Activated B cell treated with CpG ODN at 0.5 μM for 24 hours (primary cell): Measurements from ENCODE around the gene ARFGAP3. TPM values are rescaled to one million over a fixed set of nuclear protein-coding genes. Genes with fewer than 3 reads are reported as not detected.

Source experiments
- ATAC-seq: fragments of 200-7000 bp; cut with Tn5 transposase; one replicate; pipeline ENCODE4 v1.10.0; 2021; ENCODE audit warnings: low read depth, mild to moderate bottlenecking, moderate library complexity
- CTCF ChIA-PET: fragments of 350-600 bp; sonication (Branson Sonifier 250); formaldehyde crosslinking; loops from one replicate; lab custom pipeline; 2021; ENCODE audit warnings: antibody characterized with exemption; lab: Charles Lee
- POLR2A ChIA-PET: fragments of 350-600 bp; sonication (Branson Sonifier 250); formaldehyde crosslinking; loops from one replicate; lab custom pipeline; 2021; ENCODE audit warnings: antibody characterized with exemption; lab: Charles Lee
- DNase-seq: peaks from one replicate; pipeline ENCODE4 v3.0.0; 2022
- H3K27ac Mint-ChIP-seq: one replicate; pipeline ENCODE4 v1.8.0; 2020; ENCODE audit warnings: mixed read lengths
- H3K27me3 Mint-ChIP-seq: one replicate; pipeline ENCODE4 v1.8.0; 2021; ENCODE audit warnings: mixed read lengths
- H3K36me3 Mint-ChIP-seq: one replicate; pipeline ENCODE4 v1.8.0; 2021; ENCODE audit warnings: low read depth, mixed read lengths
- H3K4me1 Mint-ChIP-seq: one replicate; pipeline ENCODE4 v1.8.0; 2021; ENCODE audit warnings: mixed read lengths
- H3K4me3 Mint-ChIP-seq: one replicate; pipeline ENCODE4 v1.8.0; 2020; ENCODE audit warnings: mild to moderate bottlenecking, mixed read lengths
- H3K9me3 Mint-ChIP-seq: one replicate; pipeline ENCODE4 v1.8.0; 2020; ENCODE audit warnings: mixed read lengths
- intact Hi-C: fragments of 100-400 bp; cut with micrococcal nuclease; formaldehyde crosslinking; loops from one replicate; pipeline ENCODE4 v1.15.1; 2024
- total RNA-seq: library from RNA; stranded (reverse); gene quantifications from 2 replicates; pipeline ENCODE4 v1.2.3, GENCODE V29; 2022
- TF ChIP-seq, protein P1 (sequence below): fragments of 200-600 bp; IDR thresholded peaks from one replicate; pipeline ENCODE4 v1.8.0; 2022; ENCODE audit warnings: antibody characterized with exemption, mild to moderate bottlenecking

ARFGAP3 gene
- total RNA-seq, 1 donor from 2014 or later = 35.2 TPM

DNA sequence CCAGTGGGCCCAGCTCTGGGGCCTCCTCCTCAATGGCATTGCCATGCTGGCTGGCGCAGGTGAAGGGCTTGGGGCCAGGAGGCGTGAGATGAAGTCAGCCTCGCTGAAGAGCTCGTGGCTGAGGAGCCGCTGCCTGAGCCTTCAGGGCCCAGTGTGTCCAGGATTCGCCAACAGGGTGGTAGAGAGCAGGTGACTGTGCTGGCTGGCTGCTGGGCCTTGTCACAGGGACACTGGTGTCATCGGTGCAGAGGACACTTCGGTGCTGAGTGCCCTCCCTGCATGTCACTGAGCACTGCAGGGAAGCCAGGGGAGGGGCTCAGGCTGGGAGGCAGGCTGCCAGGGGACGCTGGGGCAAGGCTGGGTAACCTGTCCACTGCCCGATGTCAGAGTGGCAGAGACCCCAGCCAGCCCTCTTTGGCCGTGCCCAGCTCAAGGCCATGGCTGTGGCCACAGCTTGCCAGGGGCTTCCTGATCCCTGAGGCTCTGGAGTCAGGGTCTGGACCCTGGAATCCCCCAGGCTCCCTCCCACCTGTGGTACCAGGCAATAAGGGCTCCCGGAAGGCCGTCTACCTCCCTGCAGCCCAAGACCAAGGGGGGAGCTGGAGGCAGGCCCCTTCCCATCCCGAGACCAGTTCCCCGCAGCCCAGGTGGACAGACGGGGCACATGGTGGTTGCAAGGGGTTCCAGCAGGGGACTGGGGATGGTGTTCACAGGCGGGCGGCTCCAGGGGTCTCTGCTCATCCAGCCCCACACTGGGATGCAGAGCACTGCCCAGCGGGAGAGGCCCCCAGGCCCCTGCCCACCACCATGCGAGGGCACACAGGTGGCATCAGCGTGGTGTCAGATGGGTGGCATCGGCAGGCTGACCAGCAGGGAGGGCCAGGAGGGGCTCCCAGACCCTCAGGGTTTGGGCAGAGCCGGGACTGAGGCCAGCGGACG, 63.9 kb downstream of the ARFGAP3 start:
- H3K36me3 Mint-ChIP-seq = peaks cover 21% of the 10 kb centered on the region
- ChIA-PET POLR2A (no interaction called here), CTCF (no interaction called here)
- TF ChIP-seq, protein P1, sequence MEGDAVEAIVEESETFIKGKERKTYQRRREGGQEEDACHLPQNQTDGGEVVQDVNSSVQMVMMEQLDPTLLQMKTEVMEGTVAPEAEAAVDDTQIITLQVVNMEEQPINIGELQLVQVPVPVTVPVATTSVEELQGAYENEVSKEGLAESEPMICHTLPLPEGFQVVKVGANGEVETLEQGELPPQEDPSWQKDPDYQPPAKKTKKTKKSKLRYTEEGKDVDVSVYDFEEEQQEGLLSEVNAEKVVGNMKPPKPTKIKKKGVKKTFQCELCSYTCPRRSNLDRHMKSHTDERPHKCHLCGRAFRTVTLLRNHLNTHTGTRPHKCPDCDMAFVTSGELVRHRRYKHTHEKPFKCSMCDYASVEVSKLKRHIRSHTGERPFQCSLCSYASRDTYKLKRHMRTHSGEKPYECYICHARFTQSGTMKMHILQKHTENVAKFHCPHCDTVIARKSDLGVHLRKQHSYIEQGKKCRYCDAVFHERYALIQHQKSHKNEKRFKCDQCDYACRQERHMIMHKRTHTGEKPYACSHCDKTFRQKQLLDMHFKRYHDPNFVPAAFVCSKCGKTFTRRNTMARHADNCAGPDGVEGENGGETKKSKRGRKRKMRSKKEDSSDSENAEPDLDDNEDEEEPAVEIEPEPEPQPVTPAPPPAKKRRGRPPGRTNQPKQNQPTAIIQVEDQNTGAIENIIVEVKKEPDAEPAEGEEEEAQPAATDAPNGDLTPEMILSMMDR = no peak
- H3K4me1 Mint-ChIP-seq = no peaks in the 10 kb centered on the region
- DNase-seq (no peak), ATAC-seq (no peak)
- H3K27ac Mint-ChIP-seq = no peak overlapping the region
- H3K9me3 Mint-ChIP-seq = no peaks in the 10 kb centered on the region
- intact Hi-C loops = no loop called here
- no peaks in the 10 kb centered on the region for H3K27me3 Mint-ChIP-seq
- H3K4me3 Mint-ChIP-seq = no peak overlapping the region

DNA sequence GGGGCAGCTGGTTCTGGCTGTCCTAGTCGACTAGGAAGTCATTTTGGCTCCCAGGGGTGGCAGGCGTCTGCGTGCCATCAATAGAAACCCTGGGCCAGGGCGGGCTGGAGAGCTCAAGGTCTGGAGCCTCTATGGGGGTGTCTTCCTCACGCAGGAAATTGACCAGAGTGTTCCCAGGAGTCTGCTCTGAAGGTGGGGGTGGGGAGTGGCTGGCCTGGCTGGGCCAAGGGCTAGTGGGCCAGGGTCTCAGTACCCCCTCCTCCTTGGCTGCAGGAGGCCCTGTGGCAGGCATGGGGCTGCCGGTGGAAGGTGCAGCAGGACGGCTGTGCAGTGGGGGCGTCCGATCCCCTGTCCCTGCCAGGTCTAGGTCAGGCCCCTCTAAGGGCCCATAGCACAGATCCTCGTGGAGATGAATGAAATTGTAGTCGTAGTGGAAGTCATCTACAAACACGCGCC, 64.6 kb downstream of the ARFGAP3 start:
- no peaks in the 10 kb centered on the region for H3K9me3 Mint-ChIP-seq
- ATAC-seq (no peak), DNase-seq (no peak)
- H3K36me3 Mint-ChIP-seq = peaks cover 14% of the 10 kb centered on the region
- H3K4me3 Mint-ChIP-seq = no peak overlapping the region
- CTCF ChIA-PET = no interaction called here
- H3K27me3 Mint-ChIP-seq = peaks cover 3% of the 10 kb centered on the region
- intact Hi-C loops = no loop called here
- no peaks in the 10 kb centered on the region for H3K4me1 Mint-ChIP-seq
- POLR2A ChIA-PET = interaction anchor here (0.7 kb wide), 1 partner anchor 704 kb away, joined by 3 read pairs; no protein-coding TSS in a partner anchor
- TF ChIP-seq, protein P1 = no peak
- no peak overlapping the region for H3K27ac Mint-ChIP-seq

DNA sequence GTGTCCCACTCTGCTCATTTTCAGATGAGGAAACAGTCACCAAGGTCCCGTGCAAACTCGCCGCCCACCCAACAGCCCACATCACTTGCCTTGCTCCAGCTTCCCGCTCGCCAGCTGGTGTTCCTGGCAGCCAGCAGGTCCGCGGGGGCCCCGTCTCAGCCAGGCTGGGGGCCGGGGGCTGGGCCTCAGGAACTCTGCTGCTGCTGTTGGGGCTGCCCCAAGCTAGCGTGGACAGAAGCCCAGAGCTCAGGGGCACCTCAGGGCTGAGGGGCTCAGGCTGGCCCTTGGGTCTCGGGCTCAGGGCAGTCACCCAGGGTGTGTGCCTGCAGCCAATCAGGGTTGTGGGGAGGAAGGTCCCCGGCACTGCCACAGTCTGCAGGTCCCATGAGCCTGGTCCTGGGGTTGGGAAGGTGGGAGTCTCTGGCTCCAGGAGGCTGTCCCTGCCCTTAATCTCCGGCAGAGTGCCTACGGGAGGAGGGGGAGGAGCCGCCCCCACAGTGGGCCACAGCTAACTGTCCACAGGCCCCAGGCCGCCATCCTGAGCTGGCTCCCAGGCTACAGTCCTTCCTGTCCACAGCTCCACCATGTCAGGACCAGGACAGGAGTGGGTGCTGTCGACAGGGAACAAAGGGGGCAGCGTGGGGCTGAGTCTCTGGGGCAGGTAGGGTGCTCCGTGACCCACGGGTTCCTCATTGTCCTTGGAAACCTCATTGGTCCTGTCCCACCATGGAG, 65.2 kb downstream of the ARFGAP3 start:
- ATAC-seq (no peak), DNase-seq (no peak)
- POLR2A ChIA-PET = interaction anchor here (0.7 kb wide), 2 partner anchors 120 to 703 kb away, joined by 3 to 10 read pairs; no protein-coding TSS in a partner anchor
- intact Hi-C loops = no loop called here
- H3K27me3 Mint-ChIP-seq = peaks cover 3% of the 10 kb centered on the region
- peaks cover 12% of the 10 kb centered on the region for H3K36me3 Mint-ChIP-seq
- CTCF ChIA-PET = no interaction called here
- no peaks in the 10 kb centered on the region for H3K4me1 Mint-ChIP-seq
- no peaks in the 10 kb centered on the region for H3K9me3 Mint-ChIP-seq
- H3K4me3 Mint-ChIP-seq = no peak overlapping the region
- no peak overlapping the region for H3K27ac Mint-ChIP-seq
- TF ChIP-seq, protein P1 = no peak

DNA sequence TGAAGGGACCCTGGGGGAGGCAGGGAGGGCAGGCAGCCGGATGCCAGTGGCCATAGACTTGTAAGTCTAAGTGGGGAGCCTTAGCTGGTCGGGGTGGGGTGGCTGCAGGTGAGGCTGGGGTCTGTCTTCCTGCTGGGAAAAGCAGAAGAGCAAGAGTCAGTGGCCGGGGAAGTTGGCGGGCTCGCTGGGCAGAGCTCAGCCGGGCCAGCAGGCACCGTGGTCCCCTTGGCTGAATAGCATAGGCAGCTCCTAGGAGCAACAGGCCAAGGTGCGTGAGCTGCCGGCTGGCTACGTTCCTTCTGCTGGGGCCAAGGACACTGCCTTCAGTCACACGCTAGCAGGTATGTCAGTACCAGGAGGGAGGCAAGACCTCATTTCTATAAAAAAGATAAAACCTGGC, 68.6 kb downstream of the ARFGAP3 start:
- DNase-seq = no peak
- intact Hi-C loops = no loop called here
- POLR2A ChIA-PET = no interaction called here
- TF ChIP-seq, protein P1 = no peak
- H3K27me3 Mint-ChIP-seq = peaks cover 3% of the 10 kb centered on the region
- no peaks in the 10 kb centered on the region for H3K4me1 Mint-ChIP-seq
- H3K4me3 Mint-ChIP-seq = no peak overlapping the region
- CTCF ChIA-PET = no interaction called here
- H3K27ac Mint-ChIP-seq = no peak overlapping the region
- no peak for ATAC-seq
- no peaks in the 10 kb centered on the region for H3K36me3 Mint-ChIP-seq
- H3K9me3 Mint-ChIP-seq = no peaks in the 10 kb centered on the region

DNA sequence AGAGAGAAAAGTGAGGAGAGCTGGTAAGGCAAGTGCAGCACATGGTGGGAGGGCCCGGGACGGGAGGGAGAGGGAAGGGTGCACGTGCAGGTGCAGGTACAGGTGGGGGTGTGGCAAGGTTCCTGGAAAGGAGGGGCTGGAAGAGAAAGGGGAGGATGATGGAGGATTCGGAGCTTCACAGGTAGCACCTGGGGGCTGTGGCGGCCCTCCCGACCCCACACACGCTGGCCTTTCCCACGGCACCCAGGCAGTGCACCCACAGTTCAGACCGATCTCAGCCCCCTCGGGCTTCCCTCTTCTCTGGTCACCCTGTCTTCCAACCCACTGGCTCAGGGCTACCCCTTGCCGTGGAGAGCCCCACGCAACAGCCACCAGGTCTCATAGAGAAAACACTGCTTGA, 69.1 kb downstream of the ARFGAP3 start:
- H3K27ac Mint-ChIP-seq = no peak overlapping the region
- ChIA-PET POLR2A (no interaction called here), CTCF (no interaction called here)
- H3K4me1 Mint-ChIP-seq = no peaks in the 10 kb centered on the region
- H3K36me3 Mint-ChIP-seq = no peaks in the 10 kb centered on the region
- intact Hi-C loops = no loop called here
- ATAC-seq = no peak
- TF ChIP-seq, protein P1 = no peak
- H3K27me3 Mint-ChIP-seq = peaks cover 3% of the 10 kb centered on the region
- no peak for DNase-seq
- H3K9me3 Mint-ChIP-seq = no peaks in the 10 kb centered on the region
- H3K4me3 Mint-ChIP-seq = no peak overlapping the region
